PC-3 (cell line): ENCODE data around the gene COL19A1. TPM values are rescaled to one million over a fixed set of nuclear protein-coding genes. Genes with fewer than 3 reads are reported as not detected.

ENCODE experiments used
- ATAC-seq: fragments of 200-7000 bp; cut with Tn5 transposase; 2 replicates; pipeline ENCODE4 v1.9.1; 2020; ENCODE audit warnings: mild to moderate bottlenecking, moderate library complexity
- Bru-seq: library from RNA; stranded (reverse); fragments of 400-500 nt; gene quantifications from one replicate; lab custom pipeline; 2021; lab: Mats Ljungman, UMichigan
- BruChase-seq, 2 experiments: library from RNA; stranded (reverse); fragments of 400-500 nt; gene quantifications; one replicate each; lab custom pipeline; 2021; lab: Mats Ljungman, UMichigan
- BruUV-seq: library from RNA; stranded (reverse); fragments of 400-500 nt; replicated peaks from 2 replicates; lab custom pipeline; 2021; lab: Mats Ljungman, UMichigan
- CTCF ChIA-PET: fragments of 300-600 bp; sonication (Branson Sonifier 250); formaldehyde crosslinking; loops from one replicate; lab custom pipeline; 2022; ENCODE audit warnings: antibody characterized with exemption; lab: Charles Lee
- POLR2A ChIA-PET: fragments of 300-600 bp; sonication (Branson Sonifier 250); formaldehyde crosslinking; loops from one replicate; lab custom pipeline; 2022; ENCODE audit warnings: antibody characterized with exemption; ENCODE audit not compliant: unreplicated experiment; lab: Charles Lee
- DNase-seq: peaks from one replicate; pipeline ENCODE4 v3.0.0-alpha.2; 2015
- H2AFZ ChIP-seq: fragments of 300-600 bp; sonication (generic); 2 replicates; pipeline ENCODE4 v1.6.0; 2016; ENCODE audit warnings: antibody characterized with exemption, low read length
- H3F3A ChIP-seq: fragments of 300-600 bp; sonication (generic); one replicate; pipeline ENCODE4 v1.6.0; 2017; ENCODE audit warnings: antibody characterized with exemption, low read length, control low read depth, mild to moderate bottlenecking; ENCODE audit not compliant: unreplicated experiment
- H3K27ac ChIP-seq: fragments of 300-600 bp; sonication (generic); 2 replicates; pipeline ENCODE4 v1.5.1; 2016; ENCODE audit warnings: mild to moderate bottlenecking, low read length
- H3K27me3 ChIP-seq: fragments of 300-600 bp; sonication (generic); 2 replicates; pipeline ENCODE4 v1.6.1; 2016; ENCODE audit warnings: low read length, mixed read lengths
- H3K36me3 ChIP-seq: fragments of 300-600 bp; sonication (generic); 2 replicates; pipeline ENCODE4 v1.6.1; 2016; ENCODE audit warnings: low read depth, mixed run types, low read length, mixed read lengths
- H3K4me1 ChIP-seq: fragments of 300-600 bp; sonication (generic); 2 replicates; pipeline ENCODE4 v1.5.1; 2016; ENCODE audit warnings: low read length; ENCODE audit not compliant: insufficient read depth
- H3K4me2 ChIP-seq: fragments of 300-600 bp; sonication (generic); 2 replicates; pipeline ENCODE4 v1.6.0; 2016; ENCODE audit warnings: low read length
- H3K4me3 ChIP-seq: fragments of 300-600 bp; sonication (generic); 2 replicates; pipeline ENCODE4 v1.5.1; 2016; ENCODE audit warnings: mild to moderate bottlenecking, low read length, mixed read lengths
- H3K79me2 ChIP-seq: fragments of 300-600 bp; sonication (generic); 2 replicates; pipeline ENCODE4 v1.6.1; 2017; ENCODE audit warnings: low read length, mixed read lengths
- H3K9ac ChIP-seq: fragments of 300-600 bp; sonication (generic); 2 replicates; pipeline ENCODE4 v1.6.0; 2016; ENCODE audit warnings: mild to moderate bottlenecking, low read length
- H3K9me2 ChIP-seq: fragments of 300-600 bp; sonication (generic); replicated peaks from 2 replicates; pipeline ENCODE4 v1.6.1; 2016; ENCODE audit warnings: mixed run types, low read length, mixed read lengths
- H3K9me3 ChIP-seq: fragments of 300-600 bp; sonication (generic); 2 replicates; pipeline ENCODE4 v1.6.1; 2016; ENCODE audit warnings: low read length, mixed read lengths
- H4K20me1 ChIP-seq: fragments of 300-600 bp; sonication (generic); 2 replicates; pipeline ENCODE4 v1.6.1; 2016; ENCODE audit warnings: low read length, mixed read lengths
- CTCF ChIP-seq: fragments of 300-600 bp; sonication (generic); conservative IDR thresholded peaks from 2 replicates; pipeline ENCODE4 v1.5.1; 2017; ENCODE audit warnings: antibody characterized with exemption, low read depth, mild to moderate bottlenecking, low read length
- EZH2 ChIP-seq: fragments of 300-600 bp; sonication (generic); IDR thresholded peaks from one replicate; pipeline ENCODE4 v1.6.1; 2017; ENCODE audit warnings: antibody characterized with exemption, mild to moderate bottlenecking, low read length; ENCODE audit not compliant: unreplicated experiment
- EZH2phosphoT487 ChIP-seq: fragments of 300-600 bp; sonication (generic); IDR thresholded peaks from 2 replicates; pipeline ENCODE4 v1.6.1; 2018; ENCODE audit warnings: mild to moderate bottlenecking, antibody characterized with exemption, low read length, borderline replicate concordance
- intact Hi-C: fragments of 100-400 bp; cut with micrococcal nuclease; formaldehyde crosslinking; loops from 2 replicates; pipeline ENCODE4 v1.9.0; 2023
- long read RNA-seq: library from polyadenylated mRNA; unstranded; transcript quantifications from one replicate; pipeline ENCODE4 v2.0.0, GENCODE V29; 2021; ENCODE audit not compliant: unreplicated experiment
- total RNA-seq: library from RNA; depleted of rRNA; stranded (reverse); fragments of >200 nt; gene quantifications from 2 replicates; pipeline ENCODE4 v1.2.3, GENCODE V29; 2014; rRNA removed

Gene COL19A1
- total RNA-seq: not detected in 2 replicates
- percentile 2 among the genes with signal in this experiment for Bru-seq, nascent RNA
- BruChase-seq, experiment 1, labeled RNA remaining after a 6-hour chase: percentile 1 among the genes with signal in this experiment
- percentile 2 among the genes with signal in this experiment for BruChase-seq, experiment 2, labeled RNA remaining after a 2-hour chase
- long read RNA-seq: 0 reads

GRCh38 chr6:69866351-69866769 is at the start of gene COL19A1:
Gene COL19A1, plus strand, starts transcription at chr6:69866556. Its CDS starts 13,012 bp downstream, at chr6:69879568.
- ChIA-PET CTCF (no interaction called here), POLR2A (no interaction called here)
- H3K4me2 ChIP-seq: peak within 1 kb of the TSS; percentile 79
- no peak within 1 kb of the TSS for H3K9ac ChIP-seq
- H3K4me1 ChIP-seq: peaks cover 9% of the 10 kb centered on the region
- BruUV-seq: no TSS peak
- peak within 1 kb of the TSS; percentile 64 for H2AFZ ChIP-seq
- TF ChIP-seq EZH2phosphoT487: no peak; the same call in 1 of the 2 replicates
- TF ChIP-seq EZH2: no peak
- TF ChIP-seq CTCF: no peak
- DNase-seq (peak; percentile 1), ATAC-seq (peak; percentile 30)
- no peak within 1 kb of the TSS for H3K27ac ChIP-seq
- H3K9me2 ChIP-seq: no peaks in the 10 kb centered on the region
- no peaks in the 10 kb centered on the region for H3F3A ChIP-seq
- peaks cover 52% of the 10 kb centered on the region for H3K27me3 ChIP-seq
- no peaks in the 10 kb centered on the region for H3K9me3 ChIP-seq
- peak within 1 kb of the TSS; percentile 59 for H3K4me3 ChIP-seq
- intact Hi-C loops: loop anchor here (10.0 kb wide), 1 partner anchor 132 kb away; no protein-coding TSS in a partner anchor
- H4K20me1 ChIP-seq: no peaks in the 10 kb centered on the region
- no peaks in the 10 kb centered on the region for H3K36me3 ChIP-seq
- H3K79me2 ChIP-seq: no peaks in the 10 kb centered on the region

GRCh38 chr6:69816569-69816968 is 49.8 kb upstream of the COL19A1 start:
- Histone ChIP-seq H3K36me3 (no peaks in the 10 kb centered on the region), H3K9ac (no peak overlapping the region), H3K4me3 (no peak overlapping the region), H3K9me3 (no peaks in the 10 kb centered on the region), H3K79me2 (no peaks in the 10 kb centered on the region), H3K9me2 (no peaks in the 10 kb centered on the region), H3F3A (no peaks in the 10 kb centered on the region), H3K27me3 (no peaks in the 10 kb centered on the region), H3K4me2 (no peak overlapping the region), H4K20me1 (no peaks in the 10 kb centered on the region), H3K27ac (no peak overlapping the region), H3K4me1 (no peaks in the 10 kb centered on the region), H2AFZ (no peak overlapping the region)
- DNase-seq: no peak
- CTCF ChIA-PET: no interaction called here
- TF ChIP-seq EZH2phosphoT487 (no peak), EZH2 (no peak), CTCF (no peak)
- POLR2A ChIA-PET: no interaction called here
- ATAC-seq: no peak
- intact Hi-C loops: no loop called here
- BruUV-seq: no TSS peak

GRCh38 chr6:69817358-69817757 is 49.0 kb upstream of the COL19A1 start:
- TF ChIP-seq EZH2phosphoT487 (no peak), EZH2 (no peak), CTCF (no peak)
- no peaks in the 10 kb centered on the region for H4K20me1 ChIP-seq
- ChIA-PET POLR2A (no interaction called here), CTCF (no interaction called here)
- H3K9ac ChIP-seq: no peak overlapping the region
- no peaks in the 10 kb centered on the region for H3K79me2 ChIP-seq
- no TSS peak for BruUV-seq
- intact Hi-C loops: no loop called here
- no peaks in the 10 kb centered on the region for H3K36me3 ChIP-seq
- H3K9me3 ChIP-seq: no peaks in the 10 kb centered on the region
- no peak for DNase-seq
- H3K4me3 ChIP-seq: no peak overlapping the region
- no peak overlapping the region for H3K27ac ChIP-seq
- no peaks in the 10 kb centered on the region for H3F3A ChIP-seq
- H3K27me3 ChIP-seq: no peaks in the 10 kb centered on the region
- no peak for ATAC-seq
- no peaks in the 10 kb centered on the region for H3K9me2 ChIP-seq
- no peak overlapping the region for H2AFZ ChIP-seq
- H3K4me2 ChIP-seq: no peak overlapping the region
- H3K4me1 ChIP-seq: no peaks in the 10 kb centered on the region
